ENCODE results near the gene COX4I1. TPM values are rescaled to one million over a fixed set of nuclear protein-coding genes. Genes with fewer than 3 reads are reported as not detected.

COX4I1 gene
- total RNA-seq, 1 experiment from 2014 or later: 839 TPM

DNA sequence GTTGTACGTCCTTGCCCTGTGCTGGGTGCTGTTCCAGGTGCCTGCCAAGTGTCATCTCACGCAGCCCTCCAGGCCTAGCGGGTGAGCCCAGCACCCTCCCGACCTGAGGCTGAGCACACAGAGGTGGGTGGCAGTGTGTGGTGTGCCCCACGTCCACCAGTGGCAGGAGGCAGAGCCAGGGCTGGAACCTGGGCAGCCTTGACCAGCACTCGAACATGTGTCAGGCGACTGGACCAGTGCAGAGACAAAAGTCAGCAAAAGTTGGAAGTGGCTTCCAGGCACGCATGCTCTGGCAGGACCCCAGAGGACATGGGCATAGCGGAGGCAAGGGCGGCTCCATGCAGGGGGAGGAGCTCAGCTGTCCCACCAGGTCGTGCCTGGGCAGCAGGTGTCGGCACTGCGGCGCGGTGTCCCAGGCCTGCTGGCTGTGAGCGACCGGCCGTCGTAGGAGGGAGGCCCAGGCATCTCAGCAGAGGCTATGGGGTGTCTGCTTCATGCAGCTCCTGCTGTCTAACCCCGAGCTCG, 35.8 kb downstream of the COX4I1 start:
- no TSS peak for BruUV-seq (replicated peaks)
- intact Hi-C loops (cut with micrococcal nuclease): no loop called here
- Histone ChIP-seq H3K36me3 (ENCODE audit: control insufficient read depth in 1 of 2, insufficient read depth in 2 of 2, low read length in 2 of 2) (no peaks in the 10 kb centered on the region), H4K20me1 (ENCODE audit: insufficient read depth) (no peaks in the 10 kb centered on the region), H3K9me2 (ENCODE audit: insufficient read depth) (no peaks in the 10 kb centered on the region), H3K9ac (ENCODE audit: low read length) (no peak overlapping the region), H3K79me2 (ENCODE audit: insufficient read depth, low read length) (no peaks in the 10 kb centered on the region), H3K27ac (ENCODE audit: low read depth, low read length) (no peak overlapping the region; the same call in 1 of the 2 replicates), H3K9me3 (ENCODE audit: control insufficient read depth in 1 of 2, insufficient read depth in 1 of 2, low read depth in 1 of 2, low read length in 2 of 2) (no peaks in the 10 kb centered on the region; a peak in 1 of 4 replicates), H3K4me1 (ENCODE audit: control insufficient read depth in 1 of 2, insufficient read depth in 2 of 2, low read length in 2 of 2) (no peaks in the 10 kb centered on the region), H2AFZ (ENCODE audit: low read depth, low read length, poor library complexity, severe bottlenecking) (no peak overlapping the region), H3K4me3 (replicated peaks in 1 of 2; ENCODE audit: low read depth in 1 of 2, low read length in 2 of 2) (no peak overlapping the region), H3K27me3 (ENCODE audit: insufficient read depth, low read length) (peaks cover 28% of the 10 kb centered on the region), H3K4me2 (ENCODE audit: low read length) (no peak overlapping the region)
- CTCF ChIA-PET: no interaction called here
- TF ChIP-seq EZH2 (IDR thresholded peaks at IDR 0.05): no peak
- TF ChIP-seq SRF (IDR thresholded peaks at IDR 0.05; ENCODE audit: low read depth): no peak
- no peak for TF ChIP-seq JUND (IDR thresholded peaks at IDR 0.05)
- no peak for TF ChIP-seq ZNF274 (IDR thresholded peaks at IDR 0.05; ENCODE audit: low read depth, low read length)
- no peak for TF ChIP-seq CBX3 (IDR thresholded peaks at IDR 0.05; ENCODE audit: low read depth)
- no peak for DNase-seq (ENCODE audit: low read depth, low spot score)
- RAD21 ChIA-PET (ENCODE audit: low non-redundant PET in 1 of 2, low total read pairs in 2 of 2, uncharacterized antibody in 2 of 2, unreplicated experiment in 2 of 2): no interaction called here
- ATAC-seq: no peak
- POLR2A ChIA-PET: no interaction called here

- Histone ChIP-seq H3K9ac (ENCODE audit: low read length) (no peak overlapping the region), H3K4me1 (ENCODE audit: control insufficient read depth in 1 of 2, insufficient read depth in 2 of 2, low read length in 2 of 2) (no peaks in the 10 kb centered on the region), H3K27ac (ENCODE audit: low read depth, low read length) (no peak overlapping the region), H2AFZ (ENCODE audit: low read depth, low read length, poor library complexity, severe bottlenecking) (no peak overlapping the region), H3K79me2 (ENCODE audit: insufficient read depth, low read length) (no peaks in the 10 kb centered on the region), H3K4me3 (replicated peaks in 1 of 2; ENCODE audit: low read depth in 1 of 2, low read length in 2 of 2) (no peak overlapping the region), H3K9me3 (ENCODE audit: control insufficient read depth in 1 of 2, insufficient read depth in 1 of 2, low read depth in 1 of 2, low read length in 2 of 2) (no peaks in the 10 kb centered on the region; a peak in 1 of 4 replicates), H3K27me3 (ENCODE audit: insufficient read depth, low read length) (peaks cover 28% of the 10 kb centered on the region), H3K9me2 (ENCODE audit: insufficient read depth) (no peaks in the 10 kb centered on the region), H3K4me2 (ENCODE audit: low read length) (no peak overlapping the region), H4K20me1 (ENCODE audit: insufficient read depth) (no peaks in the 10 kb centered on the region), H3K36me3 (ENCODE audit: control insufficient read depth in 1 of 2, insufficient read depth in 2 of 2, low read length in 2 of 2) (no peaks in the 10 kb centered on the region)
- no TSS peak for BruUV-seq (replicated peaks)
- CTCF ChIA-PET: no interaction called here
- no peak for DNase-seq (ENCODE audit: low read depth, low spot score)
- POLR2A ChIA-PET: no interaction called here
- no peak for ATAC-seq
- intact Hi-C loops (cut with micrococcal nuclease): no loop called here
- TF ChIP-seq ELF1 (IDR thresholded peaks at IDR 0.05; ENCODE audit: borderline replicate concordance, low read depth) (no peak), JUND (IDR thresholded peaks at IDR 0.05) (no peak), ATF3 (IDR thresholded peaks at IDR 0.05) (no peak), RAD21 (IDR thresholded peaks at IDR 0.05; ENCODE audit: low read depth) (no peak), YY1 (IDR thresholded peaks at IDR 0.05; ENCODE audit: extremely low read depth, insufficient replicate concordance, low read depth, low read length) (no peak), SRF (IDR thresholded peaks at IDR 0.05; ENCODE audit: low read depth) (no peak), ZFX (IDR thresholded peaks at IDR 0.05) (no peak), TCF7L2 (IDR thresholded peaks at IDR 0.05; ENCODE audit: borderline replicate concordance, extremely low read depth, insufficient read depth, insufficient read length) (no peak), EZH2 (IDR thresholded peaks at IDR 0.05) (no peak)
- RAD21 ChIA-PET (ENCODE audit: low non-redundant PET in 1 of 2, low total read pairs in 2 of 2, uncharacterized antibody in 2 of 2, unreplicated experiment in 2 of 2): no interaction called here
Measured at GRCh38 chr16:85835956-85836705, 36.6 kb downstream of the COX4I1 start.

Measured in HCT116 (cell line).